Superior temporal gyrus (tissue), 1 donor: Measurements from ENCODE around the gene VPREB3.

Experiments used
- DNase-seq: peaks from one replicate; pipeline ENCODE4 v3.0.0-alpha.2; 2016; ENCODE audit errors: extremely low spot score

The VPREB3 gene

DNA sequence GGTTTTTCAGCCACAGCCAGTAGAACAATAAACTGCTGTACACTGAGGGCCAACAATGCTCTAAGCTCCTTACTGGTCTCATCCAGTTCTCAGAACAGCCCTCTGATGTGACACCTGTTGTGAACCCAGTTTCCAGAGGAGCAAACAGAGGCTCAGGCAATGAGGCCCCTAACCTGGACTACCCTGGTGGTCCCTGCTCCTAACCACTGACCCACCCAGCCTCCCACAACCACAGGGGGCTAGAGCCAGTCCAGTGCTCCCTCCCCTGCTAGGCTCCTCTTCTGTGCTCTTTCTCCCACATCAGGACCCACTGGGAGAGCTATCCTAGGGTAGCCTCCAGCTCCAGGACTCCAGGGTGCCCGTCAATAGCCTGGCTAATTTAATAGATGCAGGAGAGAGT is 28.5 kb upstream of the VPREB3 start:
- no peak for DNase-seq

DNA sequence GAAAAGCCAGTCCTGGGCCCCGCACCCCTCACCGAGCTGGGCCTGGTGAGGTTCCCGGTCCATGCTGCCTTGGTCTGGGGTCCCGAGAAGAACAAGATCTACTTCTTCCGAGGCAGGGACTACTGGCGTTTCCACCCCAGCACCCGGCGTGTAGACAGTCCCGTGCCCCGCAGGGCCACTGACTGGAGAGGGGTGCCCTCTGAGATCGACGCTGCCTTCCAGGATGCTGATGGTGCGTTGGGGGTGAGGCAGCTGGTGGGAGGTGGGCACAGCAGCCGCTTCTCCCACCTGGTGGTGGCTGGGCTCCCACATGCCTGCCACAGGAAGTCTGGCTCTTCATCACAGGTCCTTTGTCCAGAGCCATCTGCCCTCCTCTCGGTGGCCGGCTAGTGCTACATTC is 28.0 kb upstream of the VPREB3 start:
- no peak for DNase-seq

DNA sequence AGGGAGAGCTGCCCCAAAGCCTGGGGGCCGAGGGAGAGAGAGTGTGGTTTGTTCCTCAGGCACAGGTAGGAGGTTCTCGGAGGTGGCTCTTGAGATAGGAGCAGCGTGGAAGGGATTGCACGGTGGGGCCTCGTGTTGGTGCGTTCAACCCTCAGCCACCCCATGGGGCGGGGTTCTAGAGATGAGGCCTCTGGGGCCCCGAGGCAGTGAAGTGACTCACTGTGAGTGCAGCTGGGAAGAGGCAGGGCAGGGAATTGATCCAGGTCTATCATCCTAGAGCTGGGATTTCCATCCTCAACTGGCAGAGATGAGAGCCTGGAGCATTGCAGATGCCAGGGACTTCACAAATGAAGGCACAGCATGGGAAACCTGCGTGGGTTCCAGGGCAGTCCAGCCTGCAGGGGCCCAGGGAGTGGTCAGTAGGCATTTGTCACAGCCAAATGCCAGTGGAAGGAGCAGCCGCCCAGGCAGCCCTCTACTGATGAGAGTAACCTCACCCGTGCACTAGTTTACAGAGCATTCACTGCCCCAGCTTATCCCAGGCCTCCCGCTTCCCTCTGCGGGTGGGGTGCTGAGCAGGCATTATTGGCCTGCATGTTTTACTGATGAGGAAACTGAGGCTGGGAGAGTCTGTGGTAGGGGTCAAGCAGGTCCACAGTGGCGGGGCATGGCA is 27.4 kb upstream of the VPREB3 start:
- DNase-seq: no peak

DNA sequence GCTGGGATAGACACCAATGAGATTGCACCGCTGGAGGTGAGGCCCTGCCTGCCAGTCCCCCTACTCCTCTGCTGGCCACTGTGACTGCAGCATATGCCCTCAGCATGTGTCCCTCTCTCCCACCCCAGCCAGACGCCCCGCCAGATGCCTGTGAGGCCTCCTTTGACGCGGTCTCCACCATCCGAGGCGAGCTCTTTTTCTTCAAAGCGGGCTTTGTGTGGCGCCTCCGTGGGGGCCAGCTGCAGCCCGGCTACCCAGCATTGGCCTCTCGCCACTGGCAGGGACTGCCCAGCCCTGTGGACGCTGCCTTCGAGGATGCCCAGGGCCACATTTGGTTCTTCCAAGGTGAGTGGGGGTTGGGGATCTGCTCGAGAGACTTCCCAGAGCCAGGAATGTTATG is 26.8 kb upstream of the VPREB3 start:
- DNase-seq: peak; percentile 91

DNA sequence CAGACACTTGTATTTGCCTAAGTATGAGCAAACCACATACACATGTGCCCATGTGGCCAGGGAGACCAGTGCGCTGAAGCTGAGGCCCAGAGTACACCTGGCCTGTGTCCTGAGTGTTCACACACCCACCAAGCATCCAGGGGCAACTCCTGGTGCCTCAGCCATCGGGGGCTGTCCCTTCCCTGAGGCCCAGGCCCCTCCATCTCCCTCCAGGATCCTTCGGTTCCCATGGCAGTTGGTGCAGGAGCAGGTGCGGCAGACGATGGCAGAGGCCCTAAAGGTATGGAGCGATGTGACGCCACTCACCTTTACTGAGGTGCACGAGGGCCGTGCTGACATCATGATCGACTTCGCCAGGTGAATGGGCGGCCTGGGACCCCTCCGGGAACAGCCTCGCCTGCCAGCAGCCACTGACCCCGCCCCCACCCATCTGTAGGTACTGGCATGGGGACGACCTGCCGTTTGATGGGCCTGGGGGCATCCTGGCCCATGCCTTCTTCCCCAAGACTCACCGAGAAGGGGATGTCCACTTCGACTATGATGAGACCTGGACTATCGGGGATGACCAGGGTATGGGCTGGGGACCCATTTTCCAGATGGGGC is 26.0 kb upstream of the VPREB3 start:
- no peak for DNase-seq

DNA sequence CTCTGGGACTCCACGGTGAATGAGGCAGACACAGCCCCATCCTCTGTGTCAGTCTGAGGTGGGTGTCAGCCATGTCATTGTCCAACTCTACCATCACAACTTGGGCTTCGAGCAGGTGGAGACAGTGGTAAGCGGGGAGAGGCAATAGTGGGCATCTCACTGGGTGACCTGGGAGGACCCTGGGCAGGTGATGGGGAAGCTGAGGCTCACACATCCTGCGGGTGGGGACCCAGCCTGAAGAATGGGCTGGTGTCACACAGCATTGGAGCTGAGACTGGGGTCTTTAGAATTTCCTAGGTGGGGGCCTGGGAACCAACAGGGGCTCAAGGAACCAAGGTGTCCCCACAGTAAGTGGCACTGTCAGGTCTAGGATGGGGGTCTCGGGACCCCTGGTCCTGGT is 25.5 kb upstream of the VPREB3 start:
- no peak for DNase-seq

DNA sequence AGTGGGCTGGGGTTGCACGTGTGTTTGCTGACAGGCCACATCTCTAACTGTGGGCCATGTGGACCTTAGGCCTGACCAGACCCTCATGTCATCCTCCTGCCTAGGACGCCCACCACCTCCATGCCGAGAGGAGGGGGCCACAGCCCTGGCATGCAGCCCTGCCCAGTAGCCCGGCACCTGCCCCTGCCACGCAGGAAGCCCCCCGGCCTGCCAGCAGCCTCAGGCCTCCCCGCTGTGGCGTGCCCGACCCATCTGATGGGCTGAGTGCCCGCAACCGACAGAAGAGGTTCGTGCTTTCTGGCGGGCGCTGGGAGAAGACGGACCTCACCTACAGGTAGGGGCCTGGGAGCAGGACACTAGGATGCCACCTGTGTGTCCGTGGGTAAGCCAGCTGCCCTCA is 24.9 kb upstream of the VPREB3 start:
- no peak for DNase-seq

DNA sequence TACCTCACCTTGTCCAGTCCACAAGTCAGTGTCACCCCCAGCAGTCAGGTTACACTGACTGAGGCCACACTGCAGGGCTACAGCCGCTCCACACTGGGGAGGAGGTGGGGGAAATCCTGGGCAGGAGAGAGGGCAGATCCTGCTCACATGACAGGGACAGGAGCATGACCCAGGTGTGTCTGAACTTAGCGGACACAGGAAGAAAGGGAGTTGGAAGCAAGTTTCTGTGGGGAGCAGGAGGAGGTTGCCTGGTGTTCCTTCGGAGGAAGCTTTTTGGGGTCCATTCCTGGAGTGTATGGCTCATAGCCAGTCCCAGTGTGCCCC is 24.3 kb upstream of the VPREB3 start:
- DNase-seq: no peak

DNA sequence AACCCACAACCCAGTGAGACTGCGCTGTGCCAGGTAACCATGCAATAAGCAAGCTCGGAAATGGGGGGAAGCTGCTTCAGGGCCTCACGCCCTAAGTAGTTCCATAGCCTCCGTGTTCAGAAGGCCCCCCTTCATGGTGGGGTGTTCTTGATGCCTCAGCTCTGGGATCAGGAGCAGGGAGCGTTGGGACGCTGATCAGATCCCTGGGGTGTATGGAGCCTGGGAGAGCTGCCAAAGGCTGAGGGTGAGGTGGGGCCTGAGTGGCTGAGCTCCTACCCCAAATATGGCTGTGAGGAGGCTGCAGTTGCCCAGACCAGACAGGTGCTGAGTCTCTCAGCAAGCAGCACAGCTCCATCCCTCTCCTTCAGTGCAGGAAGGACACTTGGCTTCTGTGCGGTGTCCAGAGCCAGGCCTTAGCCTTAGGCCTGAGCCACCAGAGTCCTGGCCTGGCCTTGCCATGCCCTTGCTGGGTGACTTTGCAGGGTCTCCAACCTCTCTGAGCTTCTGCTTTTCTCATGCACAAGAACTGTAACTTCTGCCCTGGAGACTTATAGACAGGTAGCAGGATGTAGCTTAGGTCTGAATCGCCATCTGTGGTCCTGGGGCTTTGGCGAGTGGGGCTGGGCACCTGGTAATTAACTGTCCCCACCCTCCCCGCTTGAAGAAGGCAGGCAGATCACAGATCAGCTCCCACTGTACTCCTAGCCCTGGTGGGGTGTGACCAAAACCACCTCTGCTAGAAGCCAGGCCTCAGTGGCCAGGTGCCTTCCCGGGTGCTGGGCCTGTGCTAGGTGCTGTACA is 23.8 kb upstream of the VPREB3 start:
- DNase-seq: no peak

DNA sequence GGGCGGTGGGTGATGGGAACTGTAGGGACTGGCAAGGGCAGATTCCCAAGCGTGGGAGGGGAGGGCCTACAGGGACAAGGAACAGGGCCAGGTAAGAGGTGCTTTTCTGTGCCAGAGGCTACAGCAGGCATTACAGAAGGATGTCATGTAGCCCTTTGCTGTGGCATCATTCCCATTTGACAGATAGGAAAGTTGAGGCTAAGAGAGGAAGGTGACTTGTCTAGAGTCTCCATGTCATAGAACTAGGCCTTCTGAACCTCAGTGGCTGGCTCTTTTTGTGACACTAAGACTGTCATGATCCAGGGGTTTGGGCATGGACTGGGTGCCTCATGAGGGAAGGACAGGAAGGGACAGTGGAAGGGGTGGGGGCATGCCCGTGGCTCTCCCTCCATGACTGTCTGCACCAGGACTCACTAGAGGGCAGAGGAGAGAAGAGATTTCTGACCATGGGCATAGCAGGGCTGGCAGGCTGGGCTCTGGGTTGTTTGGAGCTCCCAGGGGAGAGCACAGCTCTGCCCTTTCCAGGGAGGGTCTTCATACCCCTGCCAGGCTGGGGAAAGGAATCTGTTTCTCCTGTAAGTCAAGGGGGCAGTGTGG is 21.7 kb upstream of the VPREB3 start:
- DNase-seq: no peak

DNA sequence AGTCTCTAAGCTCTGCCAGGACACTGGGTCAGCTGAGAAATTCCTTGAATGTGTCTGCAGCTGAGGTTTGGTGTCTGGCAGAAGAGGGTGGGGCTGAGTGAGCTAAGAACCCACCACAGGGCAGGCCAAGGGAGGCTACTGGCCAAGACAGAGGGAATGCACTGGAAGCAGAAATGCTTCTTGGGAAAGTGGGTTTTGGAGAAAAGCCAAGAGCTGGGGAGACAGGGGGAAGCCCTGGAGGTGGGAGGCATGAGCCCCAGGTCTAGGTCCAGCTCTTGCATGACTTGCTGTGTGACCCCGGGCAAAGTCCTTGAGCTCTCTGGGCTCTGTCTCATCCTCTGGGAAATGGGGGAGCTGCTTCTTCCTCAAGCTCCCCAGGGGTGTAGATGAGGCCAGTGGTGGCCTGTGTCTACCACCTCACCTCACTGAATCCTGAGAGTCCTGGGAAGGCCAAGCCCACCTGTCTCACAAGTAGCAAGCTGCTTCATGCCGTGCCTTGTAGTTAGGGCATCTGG is 20.8 kb upstream of the VPREB3 start:
- DNase-seq: no peak

DNA sequence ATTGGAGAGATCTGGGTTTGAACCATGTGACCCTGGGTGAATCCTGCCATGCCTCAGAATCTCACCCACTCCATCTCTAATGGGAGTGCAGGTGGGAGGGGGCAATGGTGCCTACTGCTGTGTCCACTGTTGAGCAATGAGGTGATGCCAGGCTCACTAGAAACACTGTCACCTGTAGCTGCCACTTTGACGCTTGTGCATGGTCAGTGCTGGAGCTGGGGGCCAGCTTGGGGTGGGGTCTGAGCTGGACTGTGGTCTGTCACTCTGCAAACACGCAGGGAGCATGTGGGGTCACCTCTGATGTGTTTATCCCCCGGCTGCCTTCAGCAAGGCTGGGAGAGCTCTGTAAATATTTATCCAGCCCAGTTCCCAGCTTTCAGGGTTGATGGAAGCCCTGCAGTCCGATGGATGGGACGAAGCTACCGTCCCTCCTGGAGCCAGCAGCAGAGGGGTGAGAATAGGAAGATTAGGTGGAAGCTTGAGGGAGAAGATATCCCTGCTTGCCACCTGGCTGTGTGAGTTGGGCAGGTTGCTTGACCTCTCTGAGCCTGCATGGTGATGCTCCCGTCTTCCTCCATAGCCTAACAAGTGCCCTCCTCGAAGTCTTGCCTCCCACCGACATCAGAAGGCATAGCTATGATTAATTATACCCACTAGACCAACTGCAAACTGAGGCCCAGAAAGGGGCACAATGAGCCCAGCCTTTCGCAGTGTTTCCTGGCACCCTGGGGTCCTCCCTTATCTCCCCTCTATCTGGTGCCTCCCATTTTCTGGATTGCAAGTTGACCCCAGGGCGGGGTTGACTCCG is 20.1 kb upstream of the VPREB3 start:
- DNase-seq: no peak

DNA sequence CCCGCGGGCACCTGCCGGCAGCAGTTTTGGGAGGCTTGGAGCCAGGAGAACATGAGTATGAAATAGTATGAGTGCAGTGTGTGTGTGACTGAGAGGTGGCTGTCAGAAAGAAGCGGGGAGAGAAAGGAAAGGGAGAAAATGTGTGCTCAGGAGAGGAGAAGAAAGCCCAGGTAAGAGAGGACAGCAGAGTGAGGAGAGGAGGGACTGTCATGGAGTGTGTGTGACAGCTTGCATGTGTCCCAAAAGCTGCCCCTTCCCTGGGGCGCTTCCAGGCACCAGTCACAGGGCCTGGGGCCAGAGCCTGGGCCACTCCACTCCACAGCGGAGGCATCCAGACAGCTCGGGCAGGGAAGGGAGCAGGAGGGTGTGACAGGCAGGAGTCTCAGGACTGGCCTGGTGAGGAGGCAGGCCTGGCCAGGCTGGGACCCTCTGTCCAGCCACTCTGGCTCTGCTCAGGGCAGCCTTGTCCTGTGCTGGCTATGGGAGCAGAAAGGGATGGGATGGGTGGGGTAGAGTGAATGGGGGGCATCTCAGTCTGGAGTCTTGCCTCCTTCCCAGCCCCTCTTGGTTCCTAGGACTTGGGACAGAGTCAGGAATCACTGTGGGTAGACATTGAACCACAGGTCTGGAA is 19.4 kb upstream of the VPREB3 start:
- DNase-seq: no peak

DNA sequence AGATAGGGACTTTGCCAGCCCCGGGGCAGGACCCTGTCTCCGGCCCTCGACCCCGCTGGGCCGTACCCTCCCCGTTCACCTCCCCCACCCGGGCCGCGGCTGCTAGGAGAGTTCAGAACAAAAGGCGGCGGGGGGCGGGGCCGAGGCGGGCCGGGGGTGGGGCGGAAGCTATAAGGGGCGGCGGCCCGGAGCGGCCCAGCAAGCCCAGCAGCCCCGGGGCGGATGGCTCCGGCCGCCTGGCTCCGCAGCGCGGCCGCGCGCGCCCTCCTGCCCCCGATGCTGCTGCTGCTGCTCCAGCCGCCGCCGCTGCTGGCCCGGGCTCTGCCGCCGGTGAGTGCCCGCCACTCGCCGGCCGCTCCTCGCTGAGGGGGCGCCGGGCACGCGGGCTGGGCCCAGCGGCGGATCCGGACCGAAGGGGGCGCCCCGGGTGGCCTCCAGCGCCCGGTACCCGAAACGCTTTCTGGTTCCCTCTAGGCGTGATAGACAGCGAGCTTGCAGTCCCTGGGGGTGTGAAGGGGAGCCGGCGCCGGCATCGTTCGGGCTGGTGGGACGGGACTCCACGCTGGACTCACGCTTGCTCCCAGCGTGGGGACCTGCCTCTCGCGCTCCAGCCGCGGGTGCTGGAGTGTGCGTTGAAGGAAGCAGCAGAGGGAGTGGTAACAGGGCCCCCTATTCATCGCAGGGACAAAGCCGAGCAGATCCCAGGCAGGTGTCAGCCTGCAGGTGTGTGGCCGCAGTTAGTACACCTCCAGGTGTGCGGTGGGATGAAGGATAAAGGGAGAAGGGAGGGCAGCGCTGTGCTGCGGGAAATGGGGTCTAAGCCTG is 18.6 kb upstream of the VPREB3 start, which contains the start of gene MMP11:
Gene MMP11, plus strand, starts transcription at position 201 of the 825 bp plus-strand sequence. Its CDS starts 22 bp downstream, at position 223.
- no peak for DNase-seq

DNA sequence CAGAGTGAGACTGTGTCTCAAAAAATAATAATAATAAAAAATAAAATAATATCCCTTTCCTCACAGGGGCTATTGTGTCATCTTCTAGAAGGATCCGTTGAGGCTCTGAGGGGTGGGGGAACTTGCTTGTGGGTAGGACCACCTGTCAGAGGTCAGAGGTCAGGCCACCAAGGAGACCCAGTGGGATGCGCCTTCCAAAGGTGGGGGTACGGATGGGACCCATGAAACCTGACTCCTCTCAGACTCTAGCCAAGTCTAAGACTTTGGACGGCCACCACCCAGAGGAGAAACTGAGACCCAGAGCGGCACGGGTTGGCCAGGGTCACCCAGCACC is 18.1 kb upstream of the VPREB3 start:
- DNase-seq: no peak

DNA sequence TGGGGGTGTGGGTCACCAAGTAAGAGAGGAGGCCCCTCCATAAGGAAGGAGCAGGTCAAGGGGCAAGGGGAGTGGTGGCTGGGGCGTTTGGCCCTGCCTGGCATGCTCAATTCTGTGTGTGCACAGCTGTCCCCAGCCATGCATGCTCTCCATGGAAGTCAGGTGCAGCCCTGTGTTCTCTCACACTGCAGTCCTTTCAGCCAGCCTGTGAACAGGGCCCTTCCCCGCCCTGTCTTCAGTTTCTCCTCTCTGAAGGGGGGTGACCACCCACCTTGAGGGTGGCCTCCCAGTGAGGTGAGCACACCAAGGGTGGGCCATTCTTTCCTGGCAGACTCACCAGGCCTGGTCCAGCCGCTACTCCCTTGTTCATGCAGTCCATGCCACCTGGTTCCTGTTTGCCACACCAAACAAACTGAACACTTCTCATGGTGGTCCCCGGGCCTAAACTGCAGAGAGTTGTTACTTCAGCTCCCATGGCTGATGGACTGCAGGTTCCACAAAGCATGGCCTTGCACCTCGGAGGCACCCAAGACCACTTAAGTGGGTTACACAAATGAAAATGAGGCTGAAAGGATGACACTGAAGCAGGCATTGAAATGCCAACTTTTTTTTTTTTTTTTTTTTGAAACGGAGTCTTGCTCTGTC is 15.2 kb upstream of the VPREB3 start:
- no peak for DNase-seq

DNA sequence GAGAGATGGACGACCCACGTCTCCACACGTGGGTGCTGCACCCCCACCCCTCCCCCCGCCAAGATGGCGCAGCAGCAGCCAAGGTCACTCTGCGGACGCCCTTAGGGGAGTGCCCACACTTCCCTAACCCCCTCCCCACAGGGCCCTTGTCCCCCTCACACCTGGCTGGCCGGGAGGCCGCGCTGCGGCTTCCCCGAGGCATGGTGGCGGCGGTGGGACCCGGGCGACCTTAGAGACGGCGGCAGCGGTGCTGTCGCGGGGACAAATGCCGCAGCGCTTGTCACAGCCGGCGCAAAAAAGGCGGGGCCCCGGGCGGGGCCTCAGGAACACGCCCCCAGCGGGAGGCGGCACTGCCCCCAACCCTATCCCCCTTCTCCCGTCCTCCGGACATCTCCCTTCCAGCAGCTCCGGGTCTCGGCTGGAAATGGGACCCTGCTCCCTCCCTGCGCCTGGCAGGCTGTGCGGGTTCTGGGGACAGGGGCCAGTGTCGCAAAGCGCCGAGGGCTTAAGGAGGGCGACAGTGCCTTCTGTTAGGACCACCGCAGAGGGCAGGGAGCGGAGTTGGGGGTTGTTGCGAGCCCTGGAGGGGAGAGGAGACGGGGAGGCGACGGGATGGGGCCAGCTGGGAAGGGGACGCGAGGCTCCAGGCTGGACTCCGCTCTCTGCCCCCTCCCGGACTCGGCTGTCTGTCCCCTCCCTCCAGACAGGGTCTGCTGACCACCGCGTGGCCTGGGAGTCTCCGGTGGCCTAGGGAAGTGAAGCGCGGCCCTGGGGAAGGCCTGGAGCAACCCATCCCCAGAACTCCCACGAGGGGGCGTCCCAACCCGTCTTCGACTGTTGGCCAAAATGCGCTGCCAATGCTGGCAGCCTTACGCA is 13.7 kb upstream of the VPREB3 start, which contains the start of gene CHCHD10:
Gene CHCHD10, minus strand, starts transcription at position 300 of the 876 bp plus-strand sequence. Its CDS starts 98 bp downstream, at position 202.
- peak; percentile 91 for DNase-seq

DNA sequence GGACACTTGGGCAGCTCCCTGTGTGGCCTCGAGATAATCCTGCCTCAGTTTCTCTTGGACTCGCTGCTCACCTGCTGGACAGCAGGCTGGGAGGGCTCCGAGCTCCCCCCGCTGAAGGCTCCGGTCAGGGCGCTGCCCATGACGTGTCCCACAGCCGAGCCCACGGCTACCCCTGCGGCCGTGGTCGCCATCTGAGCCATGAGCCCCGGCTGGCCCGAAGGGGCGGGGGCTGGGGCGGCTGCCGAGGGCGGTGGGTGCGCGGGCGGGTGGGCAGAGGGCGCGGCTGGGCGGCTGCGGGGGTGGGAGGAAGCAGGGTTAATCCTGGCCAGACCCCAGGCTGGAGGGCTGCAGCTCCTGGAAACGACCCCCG is 13.1 kb upstream of the VPREB3 start:
- DNase-seq: no peak
